Stimulated activated CD8-positive, alpha-beta memory T cell treated with anti-CD3 and anti-CD28 coated beads, Interleukin-15, amount 100 ng/mL, for 4 hours (primary cell): ENCODE results near the gene BCL6B.

Source experiments
- DNase-seq, 2 donors: peaks; one replicate each; pipeline ENCODE4 v3.0.0-alpha.2; 2020; ENCODE audit warnings: low read depth in 2 of 2

Gene BCL6B

DNA sequence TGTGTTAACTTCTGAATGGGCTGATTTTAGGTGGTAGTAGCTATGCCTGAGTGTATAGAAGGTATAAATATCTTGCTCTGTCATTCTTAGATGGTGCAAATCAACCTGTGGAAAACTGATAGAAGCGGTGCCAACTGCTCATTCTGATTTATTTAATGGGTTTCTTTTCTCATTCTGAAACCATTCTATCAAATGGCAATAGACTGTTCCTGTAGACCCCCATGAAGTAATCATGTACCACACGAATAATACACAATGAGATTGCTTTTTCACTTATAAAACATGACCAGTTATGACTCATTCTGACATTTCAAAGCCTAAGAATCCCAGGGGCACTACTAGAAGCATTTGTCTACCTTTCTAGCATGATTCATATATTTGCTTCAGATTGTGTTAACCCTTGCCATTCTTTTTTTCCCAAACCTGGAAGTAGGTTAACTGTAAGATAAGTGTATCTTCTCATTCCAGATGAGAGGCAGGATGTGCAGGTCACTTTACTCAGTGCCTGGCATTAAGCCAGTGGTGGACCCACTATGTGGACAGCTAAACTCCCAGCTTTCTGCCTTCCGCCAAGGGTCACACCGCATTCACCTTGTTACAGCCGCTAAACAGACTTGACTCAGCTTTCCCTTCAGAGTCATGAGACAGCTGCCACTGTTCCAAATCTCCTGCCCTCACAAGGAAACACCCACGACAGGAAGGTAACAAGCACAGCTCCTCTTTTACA, 37.5 kb downstream of the BCL6B start:
- DNase-seq = no peak

DNA sequence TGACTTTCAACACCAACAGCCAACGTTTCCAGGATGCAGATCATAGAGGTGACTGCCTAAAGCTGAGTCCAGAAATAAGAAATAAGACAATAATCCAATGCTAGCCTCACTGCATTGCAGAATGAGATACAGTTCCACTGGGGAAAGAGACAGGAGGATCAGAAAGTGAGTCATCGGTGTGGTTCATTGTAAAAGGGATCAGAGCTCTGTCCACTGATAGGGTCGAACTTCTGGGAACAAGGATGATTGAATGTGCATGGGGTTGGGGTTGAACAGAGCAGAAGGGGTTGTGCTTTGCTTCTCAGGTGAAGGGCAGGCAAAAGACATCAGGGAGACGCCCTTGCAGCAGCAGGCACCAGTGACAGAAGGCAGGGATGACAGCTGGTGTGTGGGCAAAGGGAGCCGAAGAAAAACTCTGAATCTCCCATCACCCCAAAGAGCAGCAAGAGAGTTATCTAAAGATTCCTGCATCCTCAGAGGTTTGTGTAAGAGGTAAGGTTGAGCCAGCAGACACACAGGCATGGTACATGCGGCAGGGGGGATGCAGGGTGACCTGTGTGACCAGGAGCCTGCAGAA, 40.8 kb downstream of the BCL6B start:
- no peak for DNase-seq

DNA sequence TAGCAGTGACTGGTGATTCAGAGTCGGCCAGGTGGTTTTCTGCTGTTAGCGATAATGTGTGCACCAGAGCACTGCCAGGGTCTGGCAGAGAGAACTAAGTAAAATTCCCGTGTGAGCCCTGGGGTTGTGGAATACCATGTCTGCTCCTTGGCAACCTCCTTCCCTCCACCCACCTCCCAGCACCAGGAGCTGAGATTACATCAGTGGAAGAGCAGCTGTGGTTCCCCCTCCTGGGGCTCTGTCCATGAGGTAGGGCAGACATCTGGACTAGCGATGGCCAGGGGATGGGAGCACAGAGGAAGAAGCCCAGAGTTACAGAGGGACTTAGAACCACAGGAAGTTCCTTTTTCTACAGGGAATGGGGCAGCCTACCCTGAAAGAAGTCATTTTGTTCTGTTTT, 41.4 kb downstream of the BCL6B start:
- DNase-seq = no peak

DNA sequence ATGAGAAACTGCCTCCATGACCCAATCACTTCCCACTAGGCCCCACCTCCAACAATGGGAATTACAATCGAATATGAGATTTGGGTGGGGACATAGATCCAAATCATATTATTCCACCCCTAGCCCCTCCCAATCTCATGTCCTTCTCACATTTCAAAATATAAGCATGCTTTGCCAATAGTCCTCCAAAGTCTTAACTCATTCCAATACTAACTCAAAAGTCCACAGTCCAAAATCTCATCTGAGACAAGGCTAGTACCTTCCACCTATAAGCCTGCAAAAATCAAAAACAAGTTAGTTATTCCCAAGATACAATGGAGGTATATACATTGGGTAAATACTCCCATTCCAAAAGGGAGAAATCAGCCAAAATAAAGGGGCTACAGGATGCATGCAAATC, 44.3 kb downstream of the BCL6B start:
- DNase-seq = no peak

DNA sequence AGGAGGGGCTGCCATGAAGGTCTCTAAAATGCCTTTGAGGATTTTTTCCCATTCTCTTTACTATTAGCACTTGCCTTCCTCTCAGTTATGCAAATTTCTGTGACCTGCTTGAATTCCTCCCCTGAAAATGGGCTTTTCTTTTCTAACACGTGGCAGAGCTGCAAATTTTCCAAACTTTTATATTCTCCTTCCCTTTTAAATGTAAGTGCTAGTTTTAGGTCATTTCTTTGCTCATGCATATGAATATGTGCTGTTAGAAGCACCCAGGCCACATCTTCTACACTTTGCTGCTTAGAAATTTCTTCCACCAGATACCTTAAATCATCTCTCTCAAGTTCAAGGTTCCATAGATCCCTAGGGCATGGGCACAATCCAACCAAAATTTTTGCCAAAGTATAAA, 45.4 kb downstream of the BCL6B start:
- DNase-seq = no peak

DNA sequence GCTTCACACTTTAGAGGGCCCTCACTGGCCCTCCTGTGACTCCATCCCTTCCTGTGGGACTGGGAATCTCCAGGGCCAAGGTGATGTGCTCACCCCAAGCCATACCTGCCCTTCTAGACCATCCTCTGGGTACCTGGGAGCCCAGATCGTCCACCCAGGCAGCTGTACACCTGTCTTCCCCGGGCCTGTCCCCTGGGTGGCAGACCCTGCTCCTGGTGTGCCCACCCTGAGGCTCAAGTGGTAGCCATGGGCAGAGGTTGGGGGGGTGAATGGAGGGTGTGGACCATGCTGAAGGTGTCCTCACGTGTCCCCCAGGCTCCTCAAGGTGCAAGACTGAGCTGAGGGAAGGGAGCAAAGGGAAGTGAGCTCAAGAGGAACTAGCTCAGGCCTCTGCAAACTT, 47.9 kb downstream of the BCL6B start:
- DNase-seq = no peak

DNA sequence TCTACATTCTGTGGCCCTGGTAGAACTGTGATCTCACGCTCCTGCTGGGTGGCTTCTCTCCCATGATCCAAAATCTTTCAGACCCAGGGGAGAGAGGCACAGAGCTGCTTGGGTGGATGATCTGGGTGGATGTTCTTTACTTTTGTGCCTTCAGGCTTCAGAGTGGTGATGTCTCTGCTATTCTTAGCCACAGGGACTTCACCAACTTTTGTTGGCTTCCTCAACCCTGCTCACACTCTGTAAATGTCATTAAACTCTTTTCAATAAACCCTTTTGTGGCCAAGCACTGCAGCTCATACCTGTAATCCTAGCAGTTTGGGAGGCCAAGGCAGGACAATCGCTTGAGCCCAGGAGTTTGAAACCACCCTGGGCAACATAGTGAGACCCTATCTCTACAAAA, 49.6 kb downstream of the BCL6B start:
- no peak for DNase-seq

DNA sequence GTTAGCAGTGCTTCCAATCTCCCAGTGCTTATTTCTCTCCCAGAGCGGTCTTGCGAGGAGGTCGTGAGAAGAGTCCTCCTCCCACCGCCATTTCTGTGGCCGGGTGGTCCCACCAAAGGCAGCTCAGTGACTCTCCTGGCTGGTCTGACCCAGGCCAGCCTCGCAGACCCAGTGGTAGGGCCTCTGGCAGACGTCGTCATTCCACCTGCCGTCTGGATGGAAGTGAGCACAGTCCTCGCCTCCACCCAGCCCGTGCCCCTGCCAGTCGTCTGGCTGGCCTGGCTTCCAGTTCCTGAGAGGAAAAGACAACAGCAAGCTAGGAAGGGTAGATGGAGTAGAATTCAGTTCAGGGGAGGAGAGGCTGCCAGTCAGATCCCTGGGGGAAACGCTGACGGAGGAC, 52.1 kb downstream of the BCL6B start:
- DNase-seq = no peak

DNA sequence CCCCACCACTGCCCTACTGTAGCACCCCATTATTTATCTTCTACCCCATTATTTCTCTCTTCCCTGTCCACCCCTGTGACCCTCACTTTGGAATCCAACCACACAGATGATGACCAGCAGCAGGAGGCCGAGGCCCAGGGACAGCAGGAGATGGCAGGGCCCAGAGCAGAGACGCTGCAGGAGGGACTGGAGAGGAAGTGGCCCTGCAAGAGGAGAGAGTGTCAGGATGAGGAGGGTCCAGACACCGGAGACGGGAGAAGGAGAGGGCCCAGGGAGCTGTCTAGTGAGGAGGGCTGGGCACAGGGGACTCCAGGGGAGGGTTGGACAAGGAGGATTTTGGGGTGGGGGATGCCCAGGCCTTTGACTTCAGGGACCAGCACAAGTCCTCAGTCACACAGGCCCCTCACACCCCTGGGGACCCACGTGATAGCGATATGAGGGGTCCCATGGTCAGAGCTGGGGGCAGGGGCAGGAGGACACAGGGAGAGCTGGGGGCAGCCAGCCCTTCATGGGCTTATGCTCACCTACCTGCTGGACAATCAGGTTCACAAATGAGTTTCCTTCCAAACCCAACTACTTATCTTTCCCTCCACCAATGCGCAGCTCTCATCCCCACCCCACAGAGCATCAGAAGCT, 55.2 kb downstream of the BCL6B start:
- no peak for DNase-seq

DNA sequence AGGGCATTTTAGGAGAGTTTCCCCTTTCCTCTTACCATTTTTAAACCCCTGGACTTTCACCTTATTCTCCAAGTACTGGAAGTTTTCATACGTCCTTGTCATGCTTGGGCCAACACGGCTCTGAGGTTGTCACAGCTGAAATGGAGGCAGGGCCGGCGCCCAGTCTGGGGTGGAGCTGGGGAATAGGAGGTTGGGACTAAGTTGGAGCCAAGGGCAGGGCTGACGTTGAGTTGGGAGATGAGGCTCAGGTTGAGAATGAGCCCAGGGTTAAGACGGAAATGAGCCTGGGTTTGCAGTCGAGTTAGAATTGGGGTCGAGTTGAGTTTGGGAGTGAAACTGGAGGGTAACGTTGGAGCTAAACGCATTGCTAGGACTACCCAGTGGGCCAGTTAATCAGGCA, 55.9 kb downstream of the BCL6B start:
- DNase-seq = no peak
